Thoracic aorta (tissue), 2 donors: Measurements from ENCODE around the gene B3GNT7. TPM values are rescaled to one million over a fixed set of nuclear protein-coding genes. Genes with fewer than 3 reads are reported as not detected.
"Not testable (repeated sequence)": the region's sequence is repeated elsewhere in the genome, so short reads cannot be mapped to it uniquely, and the experiment has no call there.

Experiments used
- ATAC-seq: fragments of 150-250 bp; one replicate; pipeline ENCODE4 v1.8.0; 2017; ENCODE audit warnings: low read depth; ENCODE audit not compliant: insufficient number of reproducible peaks, low FRiP score
- DNase-seq: peaks from one replicate; pipeline ENCODE4 v3.0.0-alpha.2; 2020; ENCODE audit warnings: low spot score
- H3K27ac ChIP-seq, 2 donors: fragments of 200-600 bp; sonication (generic); 1 replicate in 1 of 2; 2 replicates in 1 of 2; pipeline ENCODE4 v1.5.1; 2016; ENCODE audit warnings: mild to moderate bottlenecking in 2 of 2, moderate library complexity in 2 of 2
- H3K27me3 ChIP-seq: fragments of 200-600 bp; sonication (generic); replicated peaks from 2 replicates; pipeline ENCODE4 v1.6.0; 2016; ENCODE audit warnings: mild to moderate bottlenecking; ENCODE audit not compliant: insufficient read depth
- H3K36me3 ChIP-seq: fragments of 200-600 bp; sonication (generic); one replicate; pipeline ENCODE4 v1.5.1; 2016
- H3K4me1 ChIP-seq, 2 donors: fragments of 200-600 bp; sonication (generic); 1 replicate in 1 of 2; 2 replicates in 1 of 2; pipeline versions ENCODE4 v1.5.1 to v1.6.0; 2016; ENCODE audit warnings: low read depth in 2 of 2, mild to moderate bottlenecking in 1 of 2; ENCODE audit not compliant: control insufficient read depth in 1 of 2
- H3K4me3 ChIP-seq: fragments of 200-600 bp; sonication (generic); 2 replicates; pipeline ENCODE4 v1.5.1; 2016; ENCODE audit warnings: mild to moderate bottlenecking
- H3K9me3 ChIP-seq: fragments of 200-600 bp; sonication (generic); 2 replicates; pipeline ENCODE4 v1.5.1; 2016
- CTCF ChIP-seq: fragments of 200-600 bp; sonication (generic); IDR thresholded peaks from one replicate; pipeline ENCODE4 v1.5.1; 2019; ENCODE audit warnings: antibody characterized with exemption
- total RNA-seq, 2 donors: library from RNA; depleted of rRNA; stranded (reverse); fragments of >200 nt; gene quantifications; one replicate each; pipeline versions ENCODE4 v1.1.0 to v1.2.3, GENCODE V29; 2016

B3GNT7 gene
- total RNA-seq, 2 donors from 2014 or later, result 11.4 to 17.5 TPM

GRCh38 chr2:231373184-231373583 is 22.3 kb upstream of the B3GNT7 start:
- ATAC-seq, result no peak
- Histone ChIP-seq H3K9me3 (no peaks in the 10 kb centered on the region), H3K36me3 (no peaks in the 10 kb centered on the region), H3K27me3 (no peaks in the 10 kb centered on the region), H3K27ac (no peak overlapping the region), H3K4me1 (peaks cover 0 to 5% of the 10 kb centered on the region in 2 donors), H3K4me3 (no peak overlapping the region)
- no peak for DNase-seq
- TF ChIP-seq CTCF, result no peak

GRCh38 chr2:231373786-231374349 is 21.6 kb upstream of the B3GNT7 start:
- Histone ChIP-seq H3K36me3 (no peaks in the 10 kb centered on the region), H3K27me3 (no peaks in the 10 kb centered on the region), H3K9me3 (no peaks in the 10 kb centered on the region), H3K4me1 (peaks cover 0 to 5% of the 10 kb centered on the region in 2 donors), H3K27ac (no peak overlapping the region), H3K4me3 (no peak overlapping the region)
- DNase-seq, result no peak
- no peak for ATAC-seq
- TF ChIP-seq CTCF, result no peak

- TF ChIP-seq CTCF, result no peak
- H3K4me1 ChIP-seq, result peaks cover 0 to 5% of the 10 kb centered on the region in 2 donors
- no peak overlapping the region for H3K27ac ChIP-seq
- no peaks in the 10 kb centered on the region for H3K9me3 ChIP-seq
- DNase-seq (no peak), ATAC-seq (no peak)
- H3K27me3 ChIP-seq, result no peaks in the 10 kb centered on the region
- H3K36me3 ChIP-seq, result no peaks in the 10 kb centered on the region
- H3K4me3 ChIP-seq, result no peak overlapping the region
Measured at GRCh38 chr2:231374771-231375170, 20.7 kb upstream of the B3GNT7 start.

- not testable (repeated sequence) for H3K4me1 ChIP-seq, H3K27me3 ChIP-seq, H3K4me3 ChIP-seq, H3K36me3 ChIP-seq, H3K27ac ChIP-seq, DNase-seq, H3K9me3 ChIP-seq, ATAC-seq
Measured at GRCh38 chr2:231375994-231376615, 19.4 kb upstream of the B3GNT7 start.

GRCh38 chr2:231376857-231377256 is 18.7 kb upstream of the B3GNT7 start:
- Histone ChIP-seq H3K4me3 (no peak overlapping the region), H3K4me1 (no peaks in the 10 kb centered on the region), H3K36me3 (no peaks in the 10 kb centered on the region), H3K27ac (no peak overlapping the region), H3K9me3 (no peaks in the 10 kb centered on the region), H3K27me3 (no peaks in the 10 kb centered on the region)
- ATAC-seq, result no peak
- TF ChIP-seq CTCF, result no peak
- DNase-seq, result no peak
